Measurements from ENCODE around the gene EYA4.

- TF ChIP-seq CTCF (conservative IDR thresholded peaks at IDR 0.05 in 1 of 2, IDR thresholded peaks at IDR 0.05 in 1 of 2; ENCODE audit: low read depth in 1 of 2, low read length in 2 of 2) (no peak), EZH2 (IDR thresholded peaks at IDR 0.05; ENCODE audit: low read length, missing control alignments) (no peak)
Measured at GRCh38 chr6:133467231-133467981, 226.2 kb downstream of the EYA4 start.
